Stimulated activated naive CD4-positive, alpha-beta T cell treated with Interleukin-2 at 50 U/mL for 16 hours (primary cell): Measurements from ENCODE around the gene PRKAG2.

ENCODE experiments used
- DNase-seq: peaks from one replicate; lab custom pipeline; 2025; lab: John Stamatoyannopoulos, UW

The PRKAG2 gene

DNA sequence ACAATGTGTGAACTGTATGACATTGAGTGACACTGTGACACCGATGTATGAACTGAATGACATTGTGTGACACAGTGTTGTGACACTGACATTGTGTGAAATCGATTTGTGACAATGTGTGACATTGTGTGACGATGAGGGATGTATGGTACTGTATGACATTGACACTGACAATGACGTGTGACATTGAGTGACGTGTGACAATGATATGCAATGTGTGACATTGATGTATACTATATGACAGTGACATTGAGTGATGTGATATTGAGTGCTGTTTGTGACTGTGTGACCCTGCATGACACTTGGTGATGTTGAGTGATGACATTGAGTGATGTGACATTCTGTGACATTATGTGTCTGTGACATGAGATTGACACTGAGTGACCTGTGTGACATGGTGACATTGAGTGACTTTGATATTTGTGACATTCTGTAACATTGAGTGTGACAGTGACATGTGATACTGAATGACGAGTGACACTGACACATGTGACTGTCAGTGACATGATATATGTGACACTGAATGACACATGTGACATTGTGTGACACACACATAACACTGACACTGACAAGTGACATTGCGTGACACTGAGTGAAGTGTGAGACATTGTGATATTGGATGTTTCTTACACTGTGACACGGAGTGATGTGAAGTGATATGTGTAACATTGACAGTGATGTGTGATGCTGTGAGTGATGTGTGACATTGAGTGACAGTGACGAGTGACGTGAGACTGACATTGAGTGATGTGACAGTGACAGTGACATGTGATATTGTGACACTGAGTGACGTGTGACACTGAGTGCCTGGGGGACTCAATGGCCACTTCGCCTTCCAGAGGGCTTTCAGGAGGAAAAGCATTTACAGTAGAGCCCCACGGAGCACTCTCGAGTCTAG lies 167.5 kb downstream of the PRKAG2 start:
- DNase-seq, result no peak

DNA sequence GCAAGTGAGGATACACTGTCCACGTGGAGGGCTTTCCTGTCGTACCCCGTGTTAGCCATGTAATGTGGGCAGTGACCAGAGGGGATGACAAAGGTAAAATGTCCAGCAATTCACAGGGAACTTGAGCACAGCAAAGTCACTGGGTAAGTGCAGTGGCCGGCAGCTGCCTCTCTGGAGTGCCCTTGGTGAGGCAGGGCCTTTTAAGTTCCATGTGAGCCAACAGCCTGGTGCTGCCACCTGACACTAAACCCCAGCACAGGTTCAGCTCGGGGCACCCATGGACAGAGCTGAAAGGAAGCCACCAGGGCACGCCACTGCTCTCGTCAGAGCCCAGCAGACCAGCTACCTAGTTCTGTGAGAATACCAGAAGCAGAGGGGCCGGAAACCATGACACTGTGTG lies 168.3 kb downstream of the PRKAG2 start:
- DNase-seq, result no peak

DNA sequence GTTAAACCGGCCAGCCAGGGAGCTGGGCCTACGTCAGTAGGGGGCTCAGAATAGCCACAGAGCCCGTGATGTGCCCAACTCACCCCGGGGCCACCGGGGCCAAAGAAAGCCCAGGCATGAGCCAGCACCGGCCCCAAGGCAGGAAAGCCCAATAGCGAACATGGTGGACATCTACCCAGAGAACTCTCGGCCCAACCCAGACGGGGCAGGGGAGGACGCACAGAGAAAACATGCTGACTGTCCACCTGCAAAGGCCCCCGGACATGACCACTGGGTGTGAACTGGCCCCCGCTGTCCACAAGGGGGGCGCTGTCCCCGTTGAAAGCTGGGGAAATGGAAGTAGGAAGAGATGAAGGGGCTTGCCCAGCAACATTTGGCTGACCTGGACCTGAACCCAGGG lies 169.2 kb downstream of the PRKAG2 start:
- DNase-seq, result no peak

DNA sequence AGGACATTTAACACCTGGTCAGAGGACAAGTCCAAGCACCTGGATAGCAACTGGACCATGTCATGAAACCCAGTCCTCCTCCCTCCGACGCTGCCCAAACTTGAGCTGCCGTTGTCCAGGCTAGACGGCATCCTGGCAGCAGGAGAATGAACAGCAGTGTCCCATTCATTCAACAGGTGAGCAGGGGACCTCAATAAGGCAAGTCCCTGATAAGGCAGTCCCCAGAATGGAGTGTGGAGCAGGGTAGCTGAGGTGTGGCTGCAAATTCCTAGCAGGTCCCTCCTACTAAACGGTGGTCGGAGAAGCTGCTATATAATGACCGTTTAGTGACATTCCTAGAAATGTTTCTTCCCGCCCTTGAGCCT lies 169.8 kb downstream of the PRKAG2 start:
- no peak for DNase-seq

DNA sequence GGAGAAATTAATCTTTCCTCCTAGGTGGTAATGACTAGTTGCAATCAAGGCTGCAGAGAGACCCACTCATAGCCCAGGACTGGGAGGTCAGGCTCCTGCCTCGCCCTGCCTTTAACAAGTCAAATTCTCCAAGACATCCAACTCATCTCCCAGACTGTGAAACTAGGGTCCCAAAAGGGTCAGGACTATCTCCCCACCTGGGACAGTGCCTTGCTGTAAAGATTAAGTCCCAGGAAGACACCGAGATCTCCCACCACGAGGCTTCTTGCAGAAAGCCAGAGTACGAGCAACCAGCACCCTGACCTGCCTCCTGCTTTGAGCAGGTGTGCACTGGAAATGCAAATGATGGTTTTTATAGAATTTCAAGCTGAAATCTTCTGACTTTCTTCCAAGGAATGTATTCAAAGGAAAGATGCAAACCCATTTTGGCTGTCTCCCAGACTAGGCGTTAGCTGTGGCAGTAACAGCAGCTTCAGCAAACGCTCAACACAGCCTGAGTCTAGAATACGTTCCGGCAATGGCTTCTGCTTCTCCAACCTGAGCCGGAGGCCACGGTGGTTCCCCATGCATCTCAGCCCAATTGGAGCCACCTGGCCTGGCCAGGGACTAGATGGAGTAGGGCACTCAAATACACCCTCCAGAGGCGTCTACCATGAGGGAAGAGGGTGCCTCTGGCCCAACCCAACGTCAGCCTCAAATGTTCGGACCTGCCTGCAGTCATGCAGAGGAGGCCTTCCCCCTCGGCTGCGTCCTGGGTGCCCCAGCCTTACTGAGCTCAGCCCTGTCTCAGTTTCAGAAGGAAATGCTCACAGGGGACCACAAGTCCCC lies 170.4 kb downstream of the PRKAG2 start:
- DNase-seq, result no peak

DNA sequence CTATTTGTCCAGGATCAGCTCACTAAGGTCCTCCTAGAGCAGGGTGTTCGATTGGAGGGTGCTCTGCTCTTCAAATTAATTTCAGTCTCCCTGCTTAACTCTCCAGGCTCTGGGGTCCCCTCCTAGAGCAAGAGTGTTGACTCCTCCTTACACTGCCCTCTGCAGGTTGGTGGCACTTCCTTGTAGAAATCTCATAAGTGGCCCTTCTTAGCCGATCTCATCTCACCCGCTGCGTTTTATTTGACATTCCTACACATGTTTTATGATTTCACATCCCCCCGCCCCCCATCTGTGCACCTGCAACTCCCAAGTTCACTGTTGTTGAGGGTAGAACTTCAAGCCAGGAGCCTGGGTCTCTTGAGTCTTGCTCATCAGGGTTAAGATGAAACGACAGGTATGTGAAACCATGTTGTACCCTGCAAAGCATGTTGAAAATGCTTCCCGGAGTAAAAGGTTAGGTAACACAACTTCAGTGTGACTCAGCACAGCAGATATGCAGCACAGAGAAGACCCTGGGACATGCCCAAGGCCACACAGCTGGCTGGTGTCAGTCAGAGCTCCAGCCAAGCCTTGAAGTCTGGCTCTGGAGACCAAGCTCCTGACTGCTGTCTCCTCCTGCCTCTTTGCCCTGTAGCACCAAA lies 171.2 kb downstream of the PRKAG2 start:
- no peak for DNase-seq

DNA sequence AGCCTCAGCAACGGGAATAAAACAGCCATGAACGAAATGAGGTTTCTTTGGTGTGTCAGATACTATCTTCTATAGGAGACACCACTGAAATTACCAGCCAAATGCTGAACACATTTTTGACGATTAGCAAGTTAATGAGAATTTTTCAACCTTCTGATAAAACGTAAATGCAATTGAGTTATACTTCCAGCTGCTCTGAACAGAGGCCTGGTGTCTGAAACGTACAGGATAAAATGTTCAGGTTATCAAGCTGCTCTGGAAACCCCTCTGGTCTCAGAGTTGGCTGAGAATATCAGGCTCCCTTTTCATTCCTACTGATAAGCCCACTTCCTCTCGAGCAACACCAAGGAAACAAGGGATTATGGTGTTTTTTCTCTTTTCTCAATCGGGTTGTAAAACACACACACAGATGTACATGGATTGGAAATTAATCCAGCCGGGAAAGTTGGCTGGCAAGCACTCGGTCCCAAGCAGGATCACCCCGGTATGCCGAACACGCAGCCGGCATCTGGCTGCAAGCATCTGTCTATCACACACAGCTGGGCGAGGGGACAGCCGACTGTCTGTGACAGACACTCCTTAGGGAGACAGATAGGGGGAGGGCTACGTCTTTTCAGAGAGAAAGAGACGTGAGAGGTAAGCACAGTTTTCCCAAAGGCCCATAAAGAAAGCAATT lies 171.8 kb downstream of the PRKAG2 start:
- no peak for DNase-seq

DNA sequence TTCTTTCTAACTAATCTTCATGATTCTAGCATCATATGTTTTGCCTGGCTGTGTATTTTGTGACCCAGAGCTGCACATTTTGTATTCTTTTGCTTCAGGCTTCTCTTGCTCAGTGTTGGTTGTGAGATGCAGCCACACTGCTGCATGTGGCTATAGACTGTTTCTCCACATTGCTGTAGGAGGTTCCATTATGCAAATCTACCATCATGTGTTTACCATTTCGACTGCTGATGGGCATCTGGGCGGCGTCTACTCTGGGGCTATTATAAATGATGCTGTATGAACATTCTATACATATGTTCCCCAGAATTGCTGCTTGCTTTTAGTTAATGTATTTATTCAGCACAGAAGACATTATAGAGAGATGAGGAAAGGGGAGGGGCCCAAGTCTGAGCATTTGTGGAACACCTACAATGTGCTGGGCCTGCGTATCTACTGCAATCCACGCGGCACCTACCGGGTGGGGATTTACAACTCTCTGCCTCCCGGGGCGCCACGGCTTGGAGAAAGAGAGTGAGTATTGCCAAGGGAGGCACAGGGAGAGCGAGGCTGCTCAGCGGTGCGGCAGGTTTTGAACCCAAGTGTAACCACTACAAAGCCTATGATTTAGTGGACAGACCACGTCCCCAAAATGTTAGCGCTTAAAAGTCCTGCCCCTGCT lies 172.5 kb downstream of the PRKAG2 start:
- DNase-seq, result no peak

DNA sequence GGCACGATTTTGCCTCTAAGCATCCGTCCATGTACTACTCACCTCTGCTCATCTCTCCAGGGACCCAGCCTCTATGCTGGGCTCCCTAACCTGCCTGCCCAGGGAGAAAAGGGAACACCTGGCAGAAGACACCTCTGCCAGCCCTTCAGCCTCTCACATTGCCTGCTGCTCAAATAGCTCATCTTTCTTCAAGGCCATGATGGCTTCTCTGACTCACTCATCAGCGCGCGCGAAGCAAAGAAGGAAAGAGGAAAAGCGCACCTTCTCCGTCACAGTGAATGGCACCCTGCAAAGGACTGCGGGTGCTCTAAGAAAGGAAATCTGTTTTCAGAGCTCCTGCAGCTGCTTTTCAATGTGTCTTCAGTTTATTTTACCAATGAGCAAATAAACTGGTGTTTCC lies 174.0 kb downstream of the PRKAG2 start:
- DNase-seq, result no peak

DNA sequence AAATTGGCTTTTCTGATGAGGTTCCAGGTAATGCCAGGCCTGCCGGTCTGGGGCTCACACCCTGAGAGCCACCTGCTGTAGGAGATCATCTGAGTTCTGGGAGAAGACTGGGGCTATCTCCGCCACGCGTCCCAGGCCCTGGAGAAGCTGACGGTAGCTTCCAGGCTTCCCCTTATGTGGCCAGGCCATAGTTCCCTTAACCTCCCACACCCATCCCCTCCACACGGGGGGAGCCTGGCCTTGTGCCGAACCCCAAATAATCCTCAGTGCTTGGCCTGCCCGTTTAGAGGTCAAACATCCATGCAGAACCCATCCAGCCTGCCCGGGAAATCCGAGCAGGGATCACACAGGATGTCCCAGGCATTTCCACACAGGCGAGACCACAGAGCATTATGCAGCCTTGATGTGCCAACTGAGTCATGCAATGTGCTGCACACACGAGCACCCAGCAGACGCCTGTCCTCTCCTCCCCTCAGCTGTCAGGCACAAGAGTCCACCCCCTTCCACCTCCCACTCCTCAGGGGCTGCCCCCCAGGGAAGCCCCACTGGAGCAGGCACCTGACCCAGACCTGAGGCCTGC lies 176.2 kb downstream of the PRKAG2 start:
- no peak for DNase-seq

DNA sequence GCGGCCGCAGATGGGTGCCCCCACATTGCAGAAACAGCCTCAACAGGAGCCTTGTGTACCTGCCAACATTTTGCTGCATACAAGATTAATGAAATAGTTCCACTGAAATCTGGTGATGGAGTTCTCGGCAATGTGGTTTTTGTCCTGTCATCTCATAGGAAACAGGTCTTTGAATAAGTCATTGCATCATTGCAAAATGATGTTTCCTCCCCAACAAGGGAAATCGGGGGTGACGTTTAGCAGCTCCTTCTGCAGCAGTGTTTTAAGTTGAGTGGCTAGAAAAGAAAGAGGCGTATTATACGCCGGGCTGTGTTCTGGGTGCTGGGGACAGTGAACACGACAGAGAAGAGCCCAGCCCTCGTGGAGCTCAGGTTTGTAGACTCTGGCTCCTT lies 177.0 kb downstream of the PRKAG2 start:
- no peak for DNase-seq

DNA sequence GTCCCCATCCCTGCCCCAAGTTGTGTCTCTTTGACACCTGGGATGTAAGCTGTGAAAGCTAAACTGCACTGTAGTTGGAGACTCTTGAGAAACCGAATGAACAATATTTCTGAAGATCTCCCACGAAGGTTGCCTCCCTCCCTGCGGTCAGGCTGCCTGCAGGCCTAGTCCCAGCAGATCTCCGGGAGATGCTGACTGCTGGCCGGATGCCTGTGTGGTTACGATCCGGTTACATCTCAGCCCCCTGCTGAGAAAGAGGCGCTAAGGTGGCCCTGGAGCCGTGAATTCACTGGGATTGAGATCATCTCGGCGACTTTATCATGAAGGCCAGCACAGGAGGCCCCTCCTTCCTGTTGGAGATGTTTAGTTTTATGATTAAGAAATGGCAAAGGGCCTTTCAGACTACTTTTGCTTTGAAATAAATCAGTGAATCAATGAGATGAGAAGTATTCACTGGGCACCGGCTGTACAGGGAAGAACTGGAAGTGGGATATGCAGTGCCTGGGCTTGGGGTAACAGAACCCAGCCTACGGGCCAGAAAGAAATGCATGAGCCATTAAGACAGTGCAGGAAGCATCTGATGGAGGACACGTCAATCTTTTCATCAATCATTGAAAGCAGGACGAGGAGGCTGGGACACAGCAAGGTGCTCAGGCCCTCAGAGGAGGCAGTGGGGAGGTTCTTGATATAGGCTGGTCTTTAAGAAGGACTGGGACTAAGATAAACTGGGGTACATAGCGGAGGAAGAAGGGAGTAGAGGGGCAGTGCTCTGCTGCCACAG lies 177.6 kb downstream of the PRKAG2 start:
- no peak for DNase-seq

DNA sequence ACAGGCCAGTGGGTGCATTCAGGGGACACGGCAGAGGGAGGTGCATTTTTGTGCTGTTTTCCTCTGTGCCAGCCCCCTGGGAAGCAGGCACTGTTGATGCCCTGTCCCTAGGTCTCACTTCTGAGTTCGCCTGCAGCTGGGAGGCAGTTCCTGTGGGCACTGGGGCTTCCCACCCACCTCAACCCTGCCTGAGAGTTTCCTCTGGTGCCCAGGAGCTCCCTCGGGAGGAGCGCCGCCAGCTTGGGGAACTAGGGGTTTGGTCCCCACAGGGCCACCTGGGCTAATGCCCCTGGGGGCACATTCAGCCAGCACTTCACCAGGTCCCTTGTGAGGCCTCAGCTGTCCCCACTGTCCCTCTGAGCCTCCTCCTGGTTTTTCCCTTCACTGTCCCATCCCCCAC lies 179.0 kb downstream of the PRKAG2 start:
- DNase-seq, result no peak

DNA sequence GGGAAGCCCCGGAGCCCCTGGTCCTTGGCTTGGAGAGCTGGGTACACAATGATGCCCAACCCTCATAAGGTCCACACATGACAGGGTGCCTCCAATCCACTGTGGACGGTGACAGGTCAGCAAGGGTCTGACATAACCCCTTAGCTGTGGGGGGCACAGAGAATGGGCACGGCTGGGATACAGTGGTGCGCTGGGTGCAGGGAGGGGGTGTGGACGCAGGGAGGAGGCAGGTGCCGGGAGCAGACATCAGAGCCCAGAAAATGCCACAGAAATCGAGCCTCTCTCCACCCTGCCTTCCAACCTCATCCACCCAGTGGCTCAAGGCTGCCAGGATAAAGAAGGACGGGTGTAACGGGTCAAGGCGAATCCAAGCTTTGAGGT lies 179.4 kb downstream of the PRKAG2 start:
- DNase-seq, result no peak

DNA sequence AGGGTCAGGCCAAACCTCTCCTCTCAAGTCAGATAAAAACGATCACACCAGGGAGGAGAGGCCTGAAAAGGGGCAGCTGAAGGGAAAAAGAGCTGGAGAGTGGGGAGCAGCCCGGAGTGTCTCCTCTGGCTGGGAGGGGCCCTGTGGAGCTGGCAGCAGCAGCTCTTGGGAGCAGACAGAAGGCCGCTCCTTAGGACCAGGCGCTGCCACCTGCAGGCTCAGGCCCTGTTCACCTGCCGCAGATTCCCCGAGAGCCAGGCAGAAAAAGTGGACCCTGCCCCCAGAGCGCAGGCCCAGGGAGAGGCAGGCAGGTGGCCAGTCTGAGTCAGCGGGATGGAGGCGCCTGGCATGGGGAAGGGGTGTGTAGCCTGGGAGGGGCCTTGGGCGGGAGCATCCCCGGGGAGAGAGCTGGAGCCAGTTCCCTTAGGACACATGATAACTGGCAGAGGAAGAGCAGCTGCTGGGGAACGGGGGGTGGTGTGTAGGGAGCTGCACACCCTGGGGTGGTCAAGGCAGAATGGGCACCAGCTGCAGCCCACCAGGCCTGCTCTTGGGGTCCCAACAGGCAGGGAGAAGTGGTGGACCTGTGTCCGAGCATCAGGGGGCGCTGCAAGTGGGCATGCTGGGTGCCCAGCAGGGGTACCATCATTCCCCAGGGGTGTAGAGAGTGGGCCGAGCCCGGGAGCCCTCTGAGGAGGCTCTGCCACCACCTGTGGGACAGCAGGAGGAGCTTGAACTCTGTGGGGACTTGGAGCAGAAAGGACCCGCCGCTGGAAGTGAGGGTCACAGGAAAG lies 180.0 kb downstream of the PRKAG2 start:
- no peak for DNase-seq

DNA sequence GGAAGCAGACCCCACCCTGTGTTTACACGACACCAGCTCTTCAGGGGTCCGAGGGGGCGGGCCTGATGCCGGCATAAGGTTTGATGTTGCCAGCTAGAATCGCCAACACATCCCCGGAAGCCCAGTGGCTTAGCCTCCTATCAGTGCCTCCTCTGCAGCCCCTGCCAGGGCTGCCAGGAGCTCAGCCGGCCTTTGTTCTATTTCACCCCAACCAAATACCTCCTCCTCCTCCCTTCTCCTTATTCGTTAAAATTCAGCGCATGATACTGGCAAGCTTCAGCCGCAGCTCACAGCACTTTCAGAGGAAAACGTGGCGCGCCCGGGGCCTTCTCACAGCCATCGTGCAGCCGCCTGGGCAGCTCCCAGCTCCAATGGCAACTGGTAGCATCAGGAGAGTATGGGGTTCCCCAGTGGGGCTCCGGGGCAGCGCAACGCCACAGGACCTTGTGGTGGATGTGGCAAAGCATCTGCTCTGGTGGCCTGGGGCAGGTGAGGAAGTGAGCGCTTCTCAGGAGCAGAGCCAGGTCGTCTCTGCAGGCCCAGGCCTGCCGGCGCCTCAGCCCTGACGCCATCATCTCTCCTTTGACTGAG lies 180.9 kb downstream of the PRKAG2 start:
- DNase-seq, result no peak

DNA sequence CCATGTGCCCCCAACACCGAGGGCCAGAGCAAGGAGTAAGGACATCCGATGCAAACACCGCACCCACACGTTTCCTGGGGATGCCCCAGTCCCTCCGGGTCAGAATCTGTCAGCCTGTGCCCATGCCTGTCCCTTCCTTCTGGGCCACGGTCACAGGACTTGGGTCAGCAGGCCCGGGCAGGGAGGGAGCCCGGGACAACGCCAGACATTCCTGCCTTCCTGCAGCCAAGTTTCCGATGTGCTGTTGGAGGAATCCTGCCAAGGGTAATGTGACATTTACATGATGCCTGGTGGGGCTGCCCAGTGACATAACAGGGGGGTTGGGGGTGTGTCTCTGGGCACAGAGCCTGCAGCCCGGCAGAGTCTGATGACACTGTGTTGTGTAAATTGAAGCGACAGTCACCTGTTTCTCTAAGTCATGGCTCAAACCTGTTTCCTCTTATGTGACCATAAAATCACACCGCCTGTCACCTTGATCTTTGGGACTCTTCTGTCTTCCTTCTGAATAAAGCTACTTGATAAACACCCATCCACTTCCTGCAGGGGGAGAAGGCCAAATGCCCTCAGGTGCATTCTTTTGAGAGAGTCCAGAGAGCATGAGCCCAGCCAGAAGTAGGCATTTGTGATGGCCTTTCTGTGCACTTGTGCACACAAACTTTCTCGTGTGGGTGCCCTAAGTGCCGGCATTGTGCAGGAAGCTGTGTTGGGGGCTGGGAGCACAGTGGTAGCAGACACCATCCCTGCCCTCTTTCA lies 181.9 kb downstream of the PRKAG2 start:
- DNase-seq, result no peak

DNA sequence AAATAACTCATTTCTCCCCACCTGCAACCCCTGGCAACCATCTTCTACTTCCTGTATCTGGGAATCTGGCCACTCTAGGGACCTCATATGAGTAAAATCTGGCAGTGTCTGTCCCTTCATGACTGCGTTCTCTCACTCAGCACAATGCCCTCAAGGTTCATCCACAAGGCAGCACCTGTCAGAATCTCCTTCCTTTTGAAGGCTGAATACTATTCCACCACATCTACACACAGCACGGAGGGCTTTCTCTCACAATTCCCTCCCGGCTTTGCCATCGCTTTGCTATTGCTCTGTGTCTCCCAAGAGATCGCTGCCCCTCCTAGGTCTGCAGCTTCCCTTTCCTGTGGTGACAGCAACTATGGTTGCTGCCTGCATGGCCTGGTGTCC lies 182.5 kb downstream of the PRKAG2 start:
- no peak for DNase-seq

DNA sequence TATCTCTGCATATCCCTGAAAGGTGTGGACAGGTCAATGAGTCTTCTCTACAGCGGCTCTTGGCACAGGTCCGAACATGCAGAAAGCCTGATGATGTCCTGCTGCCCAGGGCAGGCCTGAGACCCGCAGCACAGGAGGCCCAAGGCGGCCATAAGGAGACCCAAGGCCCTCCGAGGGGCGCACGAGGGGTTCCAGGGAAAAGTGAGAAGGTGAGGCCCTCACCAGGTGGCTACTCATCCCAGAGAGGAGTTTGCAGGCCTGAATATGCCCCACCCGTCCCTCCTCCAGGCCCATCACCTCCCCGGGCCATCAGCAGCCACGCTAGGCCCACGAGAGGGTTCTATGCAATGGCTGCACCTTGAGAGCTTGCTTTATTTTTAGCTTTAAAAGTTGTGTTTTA lies 183.8 kb downstream of the PRKAG2 start:
- no peak for DNase-seq
